NCI-H82 (cell line): Measurements from ENCODE around the gene PRDM15.

Experiments used
- DNase-seq: peaks from one replicate; lab custom pipeline; 2025; lab: John Stamatoyannopoulos, UW

PRDM15 gene

GRCh38 chr21:41885341-41886024 is 6.3 kb upstream of the PRDM15 start:
- DNase-seq = no peak

GRCh38 chr21:41884501-41885030 is 5.4 kb upstream of the PRDM15 start:
- DNase-seq = no peak

- no peak for DNase-seq
Observed at GRCh38 chr21:41883582-41883981, 4.4 kb upstream of the PRDM15 start.

GRCh38 chr21:41881051-41881450 is 1.9 kb upstream of the PRDM15 start:
- no peak for DNase-seq

GRCh38 chr21:41880153-41880552 is 1.0 kb upstream of the PRDM15 start:
- DNase-seq = no peak

- DNase-seq = peak; percentile 85
Observed at GRCh38 chr21:41878831-41879189, 334 bp downstream of the PRDM15 start.

- peak; percentile 51 for DNase-seq
Observed at GRCh38 chr21:41877901-41878830, 978 bp downstream of the PRDM15 start.

GRCh38 chr21:41876928-41877652 is 2.1 kb downstream of the PRDM15 start:
- DNase-seq = no peak

GRCh38 chr21:41876396-41876795 is 2.7 kb downstream of the PRDM15 start:
- no peak for DNase-seq

GRCh38 chr21:41875086-41875485 is 4.1 kb downstream of the PRDM15 start:
- no peak for DNase-seq

- DNase-seq = no peak
Observed at GRCh38 chr21:41874611-41875010, 4.5 kb downstream of the PRDM15 start.

- DNase-seq = no peak
Observed at GRCh38 chr21:41873426-41873825, 5.7 kb downstream of the PRDM15 start.

GRCh38 chr21:41873005-41873404 is 6.1 kb downstream of the PRDM15 start:
- DNase-seq = no peak

- no peak for DNase-seq
Observed at GRCh38 chr21:41871293-41872030, 7.7 kb downstream of the PRDM15 start.

GRCh38 chr21:41869771-41870170 is 9.4 kb downstream of the PRDM15 start:
- no peak for DNase-seq

GRCh38 chr21:41868062-41868710 is 11.0 kb downstream of the PRDM15 start:
- DNase-seq = no peak

GRCh38 chr21:41867313-41867712 is 11.8 kb downstream of the PRDM15 start:
- DNase-seq = no peak

GRCh38 chr21:41866274-41866809 is 12.8 kb downstream of the PRDM15 start:
- DNase-seq = no peak

- no peak for DNase-seq
Observed at GRCh38 chr21:41865002-41865777, 14.0 kb downstream of the PRDM15 start.
